HG03103 (cell line): ENCODE data around the gene CBX5.
"Not testable (repeated sequence)": the region's sequence is repeated elsewhere in the genome, so short reads cannot be mapped to it uniquely, and the experiment has no call there.

ENCODE experiments used
- ATAC-seq: cut with Tn5 transposase; IDR thresholded peaks from one replicate; pipeline ENCODE4 v1.9.1; 2021; ENCODE audit warnings: low read depth; ENCODE audit not compliant: unreplicated experiment

CBX5 gene

DNA sequence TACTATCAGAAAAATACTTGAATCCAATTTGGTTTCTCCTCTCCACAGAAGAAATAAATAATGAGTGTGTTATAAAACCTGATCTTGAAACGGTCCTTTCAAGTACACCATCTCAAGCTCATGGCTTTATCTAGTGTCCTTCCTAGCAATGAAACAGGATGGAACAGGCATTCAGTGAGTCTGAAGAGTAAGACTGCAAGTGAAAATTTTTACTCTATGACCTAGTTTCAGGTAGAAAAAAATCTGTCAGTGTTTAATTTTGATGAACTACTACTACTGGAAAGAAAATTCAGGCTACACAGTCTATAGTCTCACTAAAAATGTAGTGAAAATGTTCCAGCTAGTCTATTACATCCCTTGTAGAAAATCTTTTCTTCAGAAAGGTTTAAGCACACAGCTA, 7.7 kb downstream of the CBX5 start:
- no peak for ATAC-seq

DNA sequence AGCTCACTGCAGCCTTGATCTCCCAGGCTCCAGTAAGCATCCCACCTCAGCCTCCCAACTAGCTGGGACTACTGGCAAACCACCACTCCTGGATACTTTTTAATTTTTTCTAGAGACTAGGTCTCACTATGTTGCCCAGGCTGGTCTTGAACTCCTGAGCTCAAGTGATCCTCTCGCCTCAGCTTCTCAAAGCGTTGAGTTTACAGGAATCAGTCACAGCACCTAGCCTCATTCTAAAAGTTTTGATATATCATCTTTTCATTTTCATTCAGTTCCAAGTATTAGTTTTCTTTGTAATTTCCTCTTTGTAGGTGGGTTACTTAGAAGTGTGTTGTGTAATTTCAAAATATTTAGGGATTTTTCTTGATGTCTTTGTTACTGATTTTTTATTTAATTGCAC, 9.6 kb downstream of the CBX5 start:
- no peak for ATAC-seq

DNA sequence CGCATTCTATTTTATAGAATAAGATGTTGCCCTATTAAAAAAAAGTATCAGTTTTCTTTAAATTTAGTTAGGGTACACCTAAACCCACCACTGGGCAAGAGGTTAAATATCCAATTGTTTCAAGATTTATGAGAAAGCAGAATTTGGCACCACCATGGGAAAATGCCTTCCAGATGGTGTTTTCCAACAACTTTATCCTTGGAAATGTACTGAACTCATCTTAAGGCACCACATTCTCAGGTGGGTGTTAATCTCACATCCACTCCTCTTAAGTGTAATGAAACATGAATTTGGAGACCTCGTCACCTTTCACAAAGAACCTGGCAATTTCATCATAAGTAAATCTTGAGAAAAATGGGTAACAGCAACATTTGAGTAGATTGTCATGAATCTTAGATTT, 13.1 kb downstream of the CBX5 start:
- ATAC-seq, result no peak

DNA sequence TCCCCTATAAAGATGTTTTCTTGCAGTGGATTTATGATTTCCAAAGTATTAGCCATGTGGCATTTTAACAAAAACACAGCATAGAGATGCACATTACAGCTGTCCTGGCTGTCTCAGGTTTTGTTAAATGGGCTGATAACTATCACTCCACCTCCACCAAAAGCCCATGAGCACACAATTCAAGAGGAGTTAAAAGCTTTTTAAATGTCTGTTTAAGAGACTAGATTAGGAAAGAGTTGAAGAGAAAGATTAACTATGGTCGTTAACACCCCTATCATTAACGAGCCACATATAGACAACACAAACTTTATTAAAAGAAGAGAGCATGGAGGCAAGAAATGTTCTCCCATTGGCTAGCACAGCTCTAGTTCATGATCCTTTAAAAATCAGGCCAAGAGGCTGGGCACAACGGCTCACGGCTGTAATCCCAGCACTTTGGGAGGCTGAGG, 14.5 kb downstream of the CBX5 start:
- no peak for ATAC-seq

DNA sequence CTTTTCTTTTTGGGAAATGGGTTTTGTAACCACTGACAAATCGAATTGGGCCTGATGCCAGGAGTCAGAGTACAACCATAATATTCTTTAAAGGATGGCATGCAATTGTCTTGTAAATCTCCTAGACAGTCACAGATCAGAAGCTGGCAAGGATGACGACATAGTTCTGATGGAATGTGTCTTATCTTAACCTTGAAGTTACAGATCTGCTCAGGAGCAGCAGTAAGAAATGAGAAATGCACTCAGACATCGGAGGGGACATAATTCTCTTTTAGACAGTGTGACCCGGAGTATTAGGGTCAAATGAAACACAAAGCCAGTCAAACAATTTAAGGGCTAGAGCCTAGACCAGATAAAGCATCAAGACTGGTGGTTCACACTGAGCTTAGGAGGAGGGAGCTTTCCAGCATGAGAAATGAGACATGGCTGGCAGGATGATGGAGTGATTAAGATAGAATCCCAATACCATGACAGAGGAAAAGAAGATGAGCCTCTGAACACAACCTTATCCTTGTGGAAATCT, 17.5 kb downstream of the CBX5 start:
- no peak for ATAC-seq

DNA sequence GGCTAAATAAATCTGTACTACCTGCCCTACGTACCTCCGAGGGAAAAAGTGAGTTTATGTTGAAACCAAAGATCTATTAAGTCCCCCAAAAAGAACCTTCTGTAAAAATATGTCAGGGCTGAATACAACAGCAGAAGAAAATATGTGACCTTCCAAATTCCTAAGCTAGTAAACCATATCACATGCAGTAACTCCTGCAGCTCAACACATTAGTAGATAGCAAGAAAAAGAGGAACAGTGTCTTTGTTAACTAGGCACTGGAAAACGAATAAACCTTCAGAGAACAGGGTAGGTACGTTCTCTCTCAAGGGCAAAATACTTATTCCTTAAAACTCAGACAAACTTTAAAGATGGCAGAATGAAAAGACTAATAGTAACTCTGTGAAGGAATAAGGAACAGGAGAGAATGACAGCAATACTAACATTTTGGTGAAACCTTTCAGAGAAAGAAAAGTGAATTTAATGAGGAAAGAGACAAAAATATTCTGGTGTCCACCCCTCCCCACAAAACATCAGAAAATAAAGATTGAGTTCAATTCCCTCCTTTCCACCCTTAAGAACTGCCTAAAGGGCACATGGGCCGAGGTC, 18.0 kb downstream of the CBX5 start:
- ATAC-seq, result no peak

DNA sequence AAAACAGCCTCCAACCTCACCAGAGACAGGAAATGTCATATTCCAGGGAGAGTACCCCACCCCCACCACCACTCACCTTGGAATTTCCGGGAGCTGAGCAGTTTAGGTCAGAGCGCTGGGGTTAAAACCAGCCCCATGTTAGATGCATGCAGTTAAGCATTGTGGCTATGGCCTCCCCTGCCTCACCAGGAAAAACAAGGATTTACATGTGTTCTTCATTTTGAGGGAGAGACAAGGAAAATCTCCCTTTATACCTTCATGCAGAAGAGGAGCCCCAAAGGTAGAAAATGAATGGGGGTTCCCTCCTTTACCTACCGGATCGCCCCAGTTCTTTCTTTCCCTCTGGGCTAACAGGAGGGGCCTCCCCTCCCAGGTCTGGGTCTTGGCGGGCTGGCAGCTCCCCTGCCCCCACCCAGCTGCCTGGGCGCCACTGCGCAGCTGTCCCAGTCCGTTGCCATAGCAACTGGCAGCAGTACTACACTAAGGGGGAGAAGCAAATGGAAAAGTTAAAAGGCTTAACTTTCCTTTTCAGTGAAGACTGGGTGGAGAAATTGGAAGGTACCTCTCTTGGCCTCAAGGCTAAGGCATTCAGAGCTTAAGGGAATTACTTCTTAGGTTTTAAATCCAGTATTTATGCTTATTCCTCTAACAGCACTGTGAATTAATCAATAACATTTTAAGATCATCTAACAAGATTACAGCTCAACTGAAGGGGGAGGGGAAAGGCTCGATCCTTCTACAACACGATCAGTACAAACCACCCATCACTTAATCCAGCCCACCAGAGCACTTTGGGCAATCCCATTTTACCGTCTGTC, 20.5 kb downstream of the CBX5 start:
- peak; percentile 79 for ATAC-seq

DNA sequence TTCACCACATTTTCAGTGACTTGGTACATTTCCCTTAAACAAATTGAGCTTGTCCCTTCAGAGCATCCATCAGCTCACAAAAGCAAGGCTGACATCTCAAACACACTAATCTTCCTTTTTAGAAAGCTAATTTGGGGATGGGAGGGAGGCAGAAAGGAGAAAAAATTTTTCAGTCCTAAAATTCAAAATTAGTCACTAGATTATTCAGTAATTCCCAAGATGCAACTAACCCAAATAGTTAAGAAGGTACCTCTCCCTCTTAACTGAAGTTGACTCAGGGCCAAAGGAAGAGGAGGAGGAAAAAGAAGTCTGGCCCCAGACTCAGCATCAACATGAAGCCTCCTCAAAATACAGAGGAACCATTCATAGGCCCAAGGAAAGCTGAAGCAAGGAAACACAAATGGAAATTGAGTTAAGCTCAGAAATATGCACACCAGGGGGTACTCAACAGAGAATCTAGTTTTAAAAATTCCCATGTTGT, 21.7 kb downstream of the CBX5 start:
- ATAC-seq, result no peak

DNA sequence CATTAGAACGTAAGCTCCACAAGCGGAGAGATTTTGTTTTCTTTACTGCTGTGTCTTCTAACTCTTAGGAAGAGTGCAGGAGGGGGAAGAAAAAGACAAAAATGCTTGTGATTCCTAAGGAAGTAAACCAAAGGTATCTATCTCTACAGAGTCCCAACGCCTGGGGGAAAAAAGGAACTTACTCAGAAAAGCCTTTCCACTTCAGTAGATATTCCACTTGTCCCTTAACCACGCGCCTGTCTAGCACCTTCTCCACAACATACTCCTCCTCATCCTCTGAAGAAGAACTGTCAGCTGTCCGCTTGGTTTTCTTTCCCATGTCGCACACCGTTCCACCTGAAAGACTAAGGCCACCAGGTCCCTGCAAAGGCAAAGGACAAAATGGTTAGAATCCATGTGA, 22.6 kb downstream of the CBX5 start:
- ATAC-seq, result no peak

DNA sequence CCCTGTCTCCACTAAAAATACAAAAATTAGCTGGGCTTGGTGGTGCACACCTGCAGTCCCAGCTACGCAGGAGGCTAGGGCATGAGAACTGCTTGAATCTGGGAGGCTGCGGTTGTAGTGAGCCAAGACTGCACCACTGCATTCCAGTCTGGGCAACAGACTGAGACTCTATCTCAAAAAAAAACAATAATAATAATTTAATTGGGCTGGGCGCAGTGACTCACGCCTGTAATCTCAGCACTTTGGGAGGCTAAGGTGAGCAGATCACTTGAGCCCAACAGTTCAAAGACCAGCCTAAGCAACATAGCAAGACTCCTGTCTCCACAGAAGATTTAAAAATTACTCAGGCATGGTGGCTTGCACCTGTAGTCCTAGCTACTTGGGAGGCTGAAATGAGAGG, 26.7 kb downstream of the CBX5 start:
- no peak for ATAC-seq

DNA sequence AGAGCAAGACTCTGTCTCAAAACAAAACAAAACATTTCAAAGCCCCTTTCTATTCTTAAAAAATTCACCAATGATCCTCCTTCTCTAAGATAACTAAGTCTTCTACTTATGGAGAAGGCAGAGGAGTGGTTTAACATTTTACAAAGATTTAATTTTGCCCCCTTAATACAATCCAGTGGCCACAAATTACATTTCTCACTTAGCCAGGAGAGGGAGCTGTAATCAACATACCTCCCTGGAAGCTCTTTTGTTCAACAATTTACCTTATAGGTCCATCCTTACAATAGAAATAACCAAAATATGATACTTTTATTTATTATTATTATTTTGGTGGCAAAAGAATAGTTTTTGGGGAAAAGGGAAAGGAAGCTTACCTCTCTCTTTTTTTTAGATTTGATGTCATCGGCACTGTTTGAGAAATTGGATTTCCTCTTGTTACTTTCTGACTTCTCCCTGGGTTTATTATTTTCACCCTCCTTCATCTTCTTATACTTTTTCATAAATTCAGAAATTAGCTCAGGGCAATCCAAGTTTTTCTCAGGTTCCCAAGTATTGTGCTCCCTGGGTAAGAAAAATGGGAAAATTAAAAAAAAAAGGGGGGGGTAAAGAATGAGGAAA, 28.1 kb downstream of the CBX5 start:
- ATAC-seq, result no peak

DNA sequence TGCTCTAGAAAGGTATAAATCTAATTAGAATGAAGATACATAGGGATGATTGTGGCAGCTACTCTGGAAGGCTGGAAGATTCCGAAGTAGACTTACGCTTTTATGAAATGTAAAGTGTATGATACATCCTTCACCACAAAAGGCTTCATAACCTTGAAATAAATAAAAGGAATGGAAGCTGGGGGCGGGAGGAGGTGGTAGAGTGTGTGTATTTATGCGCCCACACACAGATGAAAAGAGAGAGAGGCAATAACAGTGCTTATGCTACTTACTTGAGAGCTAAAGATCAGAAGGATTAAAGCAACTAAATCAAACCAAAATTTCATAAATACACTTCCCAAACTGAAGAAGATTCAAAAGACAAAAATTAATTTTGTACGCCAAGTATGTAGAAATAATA, 30.4 kb downstream of the CBX5 start:
- no peak for ATAC-seq

DNA sequence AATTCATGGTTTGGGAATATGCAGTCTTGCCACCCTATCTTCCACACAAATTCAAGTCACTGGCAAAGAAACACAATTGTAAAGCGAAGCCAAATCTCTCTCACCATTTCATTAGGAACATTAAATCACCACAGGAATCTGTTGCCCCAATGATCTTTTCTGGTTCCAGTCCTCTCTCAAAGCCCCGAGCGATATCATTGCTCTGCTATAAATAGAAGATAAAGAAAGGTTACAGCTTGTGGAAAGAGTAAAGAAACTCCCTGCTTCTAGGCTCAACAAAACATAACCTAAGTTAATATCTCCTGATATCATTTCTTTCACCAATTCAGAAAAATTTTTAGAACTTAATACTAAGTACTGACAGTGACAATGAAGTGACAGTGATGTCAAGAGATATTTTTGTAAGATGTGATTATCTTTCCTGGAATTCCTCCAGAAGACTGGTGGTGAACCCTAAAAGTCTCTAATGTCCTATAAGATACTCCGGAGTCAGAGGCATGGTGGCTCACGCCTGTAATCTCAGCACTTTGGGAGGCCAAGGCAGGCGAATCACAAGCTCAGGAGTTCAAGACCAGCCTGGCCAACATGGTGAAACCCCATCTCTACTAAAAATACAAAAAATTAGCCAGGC, 33.8 kb downstream of the CBX5 start:
- no peak for ATAC-seq

DNA sequence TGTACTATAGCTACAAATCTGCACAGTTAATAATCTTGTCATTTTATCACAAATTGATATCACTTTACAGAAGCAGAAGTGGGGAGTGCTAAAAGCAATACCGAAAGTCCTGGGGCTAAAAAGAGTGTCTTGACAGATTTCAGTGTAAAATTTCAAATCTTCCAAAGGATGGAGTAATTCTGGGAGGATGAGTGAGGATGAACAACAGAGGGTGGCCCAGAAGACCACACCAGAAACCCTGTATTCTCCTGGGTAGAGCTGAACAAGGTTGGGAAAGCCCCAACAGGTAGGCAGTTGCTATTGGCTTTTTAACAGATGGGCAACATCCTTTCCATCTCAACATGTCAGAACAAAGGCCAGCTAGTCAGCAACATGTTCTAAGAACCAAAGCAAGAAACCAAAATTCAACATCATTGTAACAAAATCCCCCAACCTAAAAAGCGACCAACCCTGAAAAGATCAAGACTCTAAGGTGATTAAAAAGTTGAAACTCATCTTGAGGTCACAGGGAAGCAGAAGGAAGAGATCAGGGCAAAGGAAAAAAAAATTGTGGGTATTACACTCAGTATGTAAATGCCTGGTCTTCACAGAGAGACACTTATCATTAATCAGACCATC, 38.8 kb downstream of the CBX5 start:
- ATAC-seq, result no peak

DNA sequence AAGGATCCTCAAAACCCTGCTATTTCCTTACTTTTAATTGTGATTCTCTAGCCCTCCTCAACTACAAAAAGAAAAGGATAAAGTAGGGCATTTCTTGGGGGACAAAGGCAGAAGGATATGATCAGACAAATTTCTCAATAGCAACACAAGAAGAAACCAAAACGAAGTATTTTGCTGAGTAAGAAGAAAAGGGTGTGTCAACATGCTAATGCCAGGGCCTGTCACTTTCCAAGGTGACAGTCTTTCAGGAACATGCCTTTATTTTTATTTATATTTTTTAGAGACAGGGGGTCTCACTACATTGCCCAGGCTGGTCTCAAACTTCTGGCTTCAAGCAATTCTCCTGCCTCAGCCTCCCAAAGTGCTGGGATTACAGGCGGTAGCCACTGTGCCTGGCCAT, 39.8 kb downstream of the CBX5 start:
- ATAC-seq, result no peak

DNA sequence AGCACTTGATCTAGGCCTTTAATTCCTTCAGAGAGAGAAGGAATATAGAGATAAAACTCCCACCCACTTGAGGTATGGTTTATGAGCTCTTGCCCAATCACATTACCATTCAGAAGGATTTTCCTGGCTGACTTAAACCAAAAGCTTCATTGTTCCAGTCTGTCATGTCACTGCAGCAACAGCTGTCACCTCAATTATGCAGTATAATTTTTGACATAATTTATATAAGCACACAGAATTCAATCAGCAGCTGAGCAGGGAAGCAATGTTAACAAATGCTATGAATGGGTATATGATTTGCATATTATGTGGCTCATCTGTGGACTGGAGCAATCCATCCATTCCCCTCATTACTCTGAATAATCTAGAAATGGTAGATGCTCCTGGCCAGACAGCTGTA, 40.3 kb downstream of the CBX5 start:
- ATAC-seq, result no peak

DNA sequence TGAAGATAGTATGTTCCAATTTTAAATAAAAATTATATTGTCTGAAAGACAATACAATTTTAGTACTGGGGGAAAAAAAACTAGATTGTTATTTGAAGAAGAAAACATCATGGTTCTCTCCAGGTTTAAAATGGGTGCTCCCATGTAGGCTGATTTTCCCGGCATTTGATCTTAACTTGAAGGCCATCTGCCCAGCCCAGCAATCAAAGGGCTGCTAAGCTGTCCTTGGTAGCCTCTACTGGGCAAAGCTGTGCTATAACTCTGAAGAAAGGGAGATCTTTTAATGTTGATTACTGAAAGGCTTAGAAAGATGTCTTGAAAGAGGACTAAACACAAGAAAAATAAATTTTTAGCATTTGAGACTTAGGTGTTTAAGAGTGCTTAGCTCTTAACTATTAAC, 41.4 kb downstream of the CBX5 start:
- no peak for ATAC-seq

DNA sequence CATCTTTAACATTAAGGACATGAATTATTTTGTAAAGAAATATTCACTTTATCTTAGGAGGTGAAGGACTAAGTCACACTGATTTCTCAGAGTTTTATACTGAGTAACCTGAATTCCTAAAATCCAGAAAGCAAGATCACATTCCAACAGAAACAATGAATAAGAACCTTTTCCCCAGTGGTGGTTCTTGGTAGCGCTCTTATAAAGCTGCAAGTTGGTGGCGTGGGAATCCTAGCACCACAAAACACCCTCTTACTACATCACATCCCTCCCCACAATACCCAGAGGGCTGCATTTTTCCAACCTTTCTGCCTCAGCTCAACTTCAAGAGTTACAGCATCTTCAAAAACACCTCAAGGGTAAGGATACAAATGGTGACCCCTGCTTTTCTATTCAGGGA, 47.1 kb downstream of the CBX5 start:
- ATAC-seq, result no peak

DNA sequence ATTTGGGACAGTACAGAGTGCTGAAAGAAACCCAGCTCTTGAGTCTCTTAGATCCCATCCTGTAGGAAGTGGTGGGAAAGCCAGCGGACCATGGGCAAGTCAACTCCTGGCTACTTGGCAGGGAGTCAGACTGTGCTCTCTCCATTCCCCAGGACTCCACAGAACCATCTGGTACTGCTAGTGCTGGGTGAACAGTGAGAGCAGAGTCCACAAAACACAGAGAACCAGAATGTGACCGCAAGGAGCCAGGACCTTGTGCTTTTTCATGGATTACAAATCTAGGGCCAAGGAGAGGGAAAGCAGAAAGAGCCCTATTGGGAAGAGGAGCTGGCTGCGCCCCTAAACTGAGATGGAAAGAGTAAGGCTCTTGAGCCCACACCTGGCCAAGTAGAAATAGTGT, 48.7 kb downstream of the CBX5 start:
- not testable (repeated sequence) for ATAC-seq

DNA sequence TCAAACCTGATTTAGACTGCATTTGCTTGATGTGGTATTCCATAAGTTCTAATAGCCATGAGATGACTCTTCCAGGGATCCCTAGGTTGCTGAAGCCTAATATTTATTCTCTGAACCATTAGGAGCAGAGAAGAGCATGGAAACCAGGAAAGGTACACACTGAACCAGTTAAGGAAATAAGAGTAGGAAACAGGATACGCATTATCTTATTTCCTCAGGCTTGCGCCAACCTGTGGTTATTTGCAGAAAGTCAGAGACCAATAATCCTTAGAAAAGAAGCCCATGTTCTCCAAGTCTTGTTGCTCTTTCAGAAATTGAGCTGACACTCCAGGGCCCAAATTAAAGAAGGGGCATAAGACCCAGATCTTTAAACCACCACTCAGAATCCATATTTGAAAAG, 49.4 kb downstream of the CBX5 start:
- no peak for ATAC-seq
